HCEC 1CT (cell line): ENCODE measurements around the gene TMEM14A.
"Not testable (repeated sequence)": the region's sequence is repeated elsewhere in the genome, so short reads cannot be mapped to it uniquely, and the experiment has no call there.

Source experiments
- DNase-seq: peaks from one replicate; pipeline ENCODE4 v3.0.0-alpha.2; 2017

The TMEM14A gene

GRCh38 chr6:52704060-52704459 is 33.1 kb downstream of the TMEM14A start:
- DNase-seq: no peak

GRCh38 chr6:52704781-52705502 is 34.0 kb downstream of the TMEM14A start:
- not testable (repeated sequence) for DNase-seq

- no peak for DNase-seq
These were observed 35.1 kb downstream of the TMEM14A start for GRCh38 chr6:52706001-52706400.

GRCh38 chr6:52707963-52708680 is 37.2 kb downstream of the TMEM14A start:
- no peak for DNase-seq

- DNase-seq: peak; percentile 1
These were observed 41.2 kb downstream of the TMEM14A start for GRCh38 chr6:52712136-52712535.

- DNase-seq: not testable (repeated sequence)
These were observed 43.8 kb downstream of the TMEM14A start for GRCh38 chr6:52714761-52715160.

- DNase-seq: peak; percentile 8
These were observed 47.6 kb downstream of the TMEM14A start for GRCh38 chr6:52718550-52718949.

- DNase-seq: no peak
These were observed 49.4 kb downstream of the TMEM14A start for GRCh38 chr6:52720321-52720720.

GRCh38 chr6:52724042-52724405 is 53.1 kb downstream of the TMEM14A start:
- no peak for DNase-seq

- peak; percentile 63 for DNase-seq
These were observed 53.7 kb downstream of the TMEM14A start for GRCh38 chr6:52724406-52725121.

GRCh38 chr6:52725143-52725534 is 54.2 kb downstream of the TMEM14A start:
- DNase-seq: no peak

GRCh38 chr6:52725535-52726192 is 54.8 kb downstream of the TMEM14A start:
- no peak for DNase-seq

GRCh38 chr6:52726193-52726542 is 55.3 kb downstream of the TMEM14A start:
- DNase-seq: no peak

- no peak for DNase-seq
These were observed 56.0 kb downstream of the TMEM14A start for GRCh38 chr6:52726741-52727535.

- no peak for DNase-seq
These were observed 57.0 kb downstream of the TMEM14A start for GRCh38 chr6:52727908-52728307.

GRCh38 chr6:52728394-52728793 is 57.5 kb downstream of the TMEM14A start:
- no peak for DNase-seq

GRCh38 chr6:52729576-52729975 is 58.7 kb downstream of the TMEM14A start:
- DNase-seq: no peak

- no peak for DNase-seq
These were observed 60.8 kb downstream of the TMEM14A start for GRCh38 chr6:52731719-52732118.

- DNase-seq: no peak
These were observed 62.3 kb downstream of the TMEM14A start for GRCh38 chr6:52733172-52733571.

GRCh38 chr6:52734072-52734471 is 63.2 kb downstream of the TMEM14A start:
- no peak for DNase-seq

- DNase-seq: no peak
These were observed 64.2 kb downstream of the TMEM14A start for GRCh38 chr6:52735071-52735470.

GRCh38 chr6:52736145-52736544 is 65.2 kb downstream of the TMEM14A start:
- no peak for DNase-seq
